ENCODE data around the gene CCDC17. TPM values are rescaled to one million over a fixed set of nuclear protein-coding genes. Genes with fewer than 3 reads are reported as not detected.
A peak's percentile ranks its signal among the peaks of the same experiment; 100 is the strongest.

The CCDC17 gene
- total RNA-seq, 1 donor from 2014 or later: 20.3 TPM

- Histone ChIP-seq H3K4me1 (peaks cover 16% of the 10 kb centered on the region), H3K4me3 (no peak overlapping the region), H3K9me3 (no peaks in the 10 kb centered on the region), H3K36me3 (peaks cover 69% of the 10 kb centered on the region), H3K27me3 (ENCODE audit: low read depth) (no peaks in the 10 kb centered on the region), H3K27ac (peak overlapping the region; percentile 60)
- intact Hi-C loops (cut with DNase I): no loop called here
- ATAC-seq: peak; percentile 7 to 18
- TF ChIP-seq CTCF (IDR thresholded peaks at IDR 0.05): no peak
- DNase-seq: no peak
Observed at GRCh38 chr1:45621895-45622523, 1.8 kb downstream of the CCDC17 start.

GRCh38 chr1:45621501-45621836, 2.4 kb downstream of the CCDC17 start:
- no peak for TF ChIP-seq CTCF (IDR thresholded peaks at IDR 0.05)
- Histone ChIP-seq H3K4me3 (no peak overlapping the region), H3K27me3 (ENCODE audit: low read depth) (no peaks in the 10 kb centered on the region), H3K9me3 (no peaks in the 10 kb centered on the region), H3K36me3 (peaks cover 69% of the 10 kb centered on the region), H3K27ac (peak overlapping the region; percentile 60), H3K4me1 (peaks cover 16% of the 10 kb centered on the region)
- ATAC-seq: peak; percentile 23 to 46
- intact Hi-C loops (cut with DNase I): no loop called here
- DNase-seq: no peak

GRCh38 chr1:45620588-45621500, 3.0 kb downstream of the CCDC17 start:
- DNase-seq (no peak), ATAC-seq (peak in 1 of 2 donors; percentile 13)
- peaks cover 16% of the 10 kb centered on the region for H3K4me1 ChIP-seq
- H3K27ac ChIP-seq: peak overlapping the region; percentile 60
- H3K27me3 ChIP-seq (ENCODE audit: low read depth): no peaks in the 10 kb centered on the region
- no peak overlapping the region for H3K4me3 ChIP-seq
- intact Hi-C loops (cut with DNase I): no loop called here
- no peaks in the 10 kb centered on the region for H3K9me3 ChIP-seq
- no peak for TF ChIP-seq CTCF (IDR thresholded peaks at IDR 0.05)
- H3K36me3 ChIP-seq: peaks cover 69% of the 10 kb centered on the region

- no peak overlapping the region for H3K4me3 ChIP-seq
- intact Hi-C loops (cut with DNase I): no loop called here
- DNase-seq (no peak), ATAC-seq (no peak)
- H3K9me3 ChIP-seq: no peaks in the 10 kb centered on the region
- peaks cover 69% of the 10 kb centered on the region for H3K36me3 ChIP-seq
- peaks cover 16% of the 10 kb centered on the region for H3K4me1 ChIP-seq
- H3K27me3 ChIP-seq (ENCODE audit: low read depth): no peaks in the 10 kb centered on the region
- TF ChIP-seq CTCF (IDR thresholded peaks at IDR 0.05): no peak
- H3K27ac ChIP-seq: peak overlapping the region; percentile 22
Observed at GRCh38 chr1:45619149-45619921, 4.5 kb downstream of the CCDC17 start.

GRCh38 chr1:45617618-45618017, 6.2 kb downstream of the CCDC17 start:
- Histone ChIP-seq H3K4me1 (peaks cover 12% of the 10 kb centered on the region), H3K27ac (no peak overlapping the region), H3K4me3 (no peak overlapping the region), H3K27me3 (ENCODE audit: low read depth) (no peaks in the 10 kb centered on the region), H3K36me3 (peaks cover 75% of the 10 kb centered on the region), H3K9me3 (no peaks in the 10 kb centered on the region)
- no peak for DNase-seq
- intact Hi-C loops (cut with DNase I): no loop called here
- ATAC-seq: no peak
- TF ChIP-seq CTCF (IDR thresholded peaks at IDR 0.05): no peak

Data from lower lobe of right lung (tissue), 2 donors.